Activated T-cell treated with anti-CD3 and anti-CD28 coated beads for 24 hours (primary cell): ENCODE data around the gene SORBS2.

Experiments
- DNase-seq: peaks from one replicate; pipeline ENCODE4 v3.0.0-alpha.2; 2020; ENCODE audit warnings: low read depth

Gene SORBS2

DNA sequence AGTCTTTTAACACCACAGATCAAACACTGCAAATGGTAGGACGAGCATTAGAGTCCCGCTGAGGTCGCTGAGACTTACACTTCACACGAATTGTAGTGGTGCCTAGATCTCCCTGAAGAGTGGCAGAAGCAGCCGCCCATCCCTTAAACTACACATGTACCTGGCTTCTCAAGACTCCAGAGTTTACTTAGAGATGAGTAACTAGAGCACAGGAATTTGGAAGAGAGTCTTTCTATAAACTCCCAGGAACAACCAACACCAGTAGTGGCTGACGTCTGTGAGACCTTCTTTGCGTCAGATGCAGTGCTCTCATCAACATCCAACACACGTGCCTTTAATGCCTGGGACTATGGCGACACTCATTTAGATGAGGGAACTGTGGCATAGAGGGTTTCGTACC lies 12.6 kb downstream of the SORBS2 start:
- DNase-seq, result no peak

DNA sequence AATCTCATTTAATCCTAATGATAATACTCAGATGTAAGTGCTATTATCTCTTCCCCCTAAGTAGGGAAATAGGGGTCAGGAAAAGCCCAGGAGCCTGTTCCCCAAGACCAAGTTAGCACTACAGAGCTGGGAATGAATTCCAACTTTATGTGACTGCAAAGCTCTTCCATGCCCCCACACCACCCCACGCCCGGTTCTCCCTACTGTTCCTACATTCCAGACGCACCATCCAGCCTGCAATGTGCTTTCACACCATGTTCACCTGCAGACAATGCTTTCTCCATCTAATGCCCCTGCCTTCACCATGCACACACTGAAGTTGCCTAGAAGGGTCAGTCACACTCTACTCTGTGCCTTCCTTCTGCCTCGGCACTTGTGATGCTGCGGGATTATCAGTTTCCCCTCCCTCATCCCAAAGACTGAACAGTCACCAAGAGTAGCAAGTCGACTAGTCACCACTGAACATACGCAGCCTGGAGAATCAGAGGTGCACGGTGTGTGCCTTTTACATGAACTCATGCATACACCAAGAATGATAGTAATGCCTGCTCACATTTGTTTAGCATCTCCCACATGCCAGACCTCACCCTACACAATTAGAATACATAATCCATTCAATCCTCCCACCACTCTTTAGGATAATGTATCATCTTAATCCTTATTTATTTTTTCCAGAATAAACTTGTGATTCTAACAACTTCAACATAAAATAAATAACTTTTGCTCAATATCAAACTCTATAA lies 14.2 kb downstream of the SORBS2 start:
- no peak for DNase-seq

DNA sequence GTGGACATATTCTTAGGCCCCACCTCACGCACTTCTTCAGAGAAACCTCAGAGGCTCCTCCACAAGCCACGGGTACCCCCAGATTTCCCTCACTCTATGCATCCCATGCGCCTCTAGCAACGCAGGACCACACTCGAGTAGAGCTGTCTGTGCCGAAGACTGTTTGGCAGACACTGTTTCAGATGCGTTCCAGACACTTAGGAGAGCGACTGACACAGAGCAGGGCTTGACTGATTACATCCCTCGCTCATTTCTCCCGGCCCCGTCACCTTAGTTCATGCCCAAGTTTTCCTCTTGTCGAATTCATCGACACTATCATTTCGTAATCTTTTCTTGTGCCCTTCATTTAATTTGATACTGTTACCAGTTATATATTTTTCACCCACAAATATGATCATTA lies 15.0 kb downstream of the SORBS2 start:
- DNase-seq, result no peak

DNA sequence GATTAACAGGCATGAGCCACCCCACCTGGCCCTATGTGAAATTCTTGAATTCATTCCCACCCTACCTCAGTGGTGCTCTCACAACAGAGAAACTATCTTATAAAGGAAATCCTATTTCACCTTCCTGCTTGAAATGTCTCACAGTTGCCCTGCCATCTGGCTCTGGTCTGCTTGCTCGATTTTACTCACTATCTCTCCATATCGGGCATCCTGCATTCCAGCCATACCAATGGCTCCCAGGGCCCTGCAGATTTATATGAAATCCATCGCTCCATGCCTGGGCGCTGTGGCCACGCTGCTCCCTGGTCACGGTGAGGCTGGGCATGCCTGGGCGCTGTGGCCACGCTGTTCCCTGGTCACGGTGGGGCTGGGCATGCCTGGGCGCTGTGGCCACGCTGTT lies 15.8 kb downstream of the SORBS2 start:
- DNase-seq, result no peak

DNA sequence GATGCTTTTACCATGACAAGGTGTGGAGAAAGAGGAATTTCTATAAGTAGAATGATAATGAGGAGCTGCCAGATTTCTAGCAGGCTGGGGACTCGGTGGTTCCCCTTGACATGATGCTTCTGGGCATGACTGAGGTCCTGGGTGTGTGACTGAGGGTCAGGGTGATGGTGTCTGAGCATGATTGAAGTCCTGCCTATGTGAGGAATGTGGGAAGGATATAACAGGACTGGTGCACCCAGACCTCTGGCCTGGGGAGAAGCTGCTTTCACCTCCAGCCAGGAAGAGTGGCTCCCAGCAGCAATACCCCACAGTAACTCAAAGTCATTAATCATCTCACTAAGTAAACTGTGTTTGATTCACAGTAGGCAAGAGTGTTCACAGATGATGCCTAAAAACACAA lies 17.4 kb downstream of the SORBS2 start:
- no peak for DNase-seq

DNA sequence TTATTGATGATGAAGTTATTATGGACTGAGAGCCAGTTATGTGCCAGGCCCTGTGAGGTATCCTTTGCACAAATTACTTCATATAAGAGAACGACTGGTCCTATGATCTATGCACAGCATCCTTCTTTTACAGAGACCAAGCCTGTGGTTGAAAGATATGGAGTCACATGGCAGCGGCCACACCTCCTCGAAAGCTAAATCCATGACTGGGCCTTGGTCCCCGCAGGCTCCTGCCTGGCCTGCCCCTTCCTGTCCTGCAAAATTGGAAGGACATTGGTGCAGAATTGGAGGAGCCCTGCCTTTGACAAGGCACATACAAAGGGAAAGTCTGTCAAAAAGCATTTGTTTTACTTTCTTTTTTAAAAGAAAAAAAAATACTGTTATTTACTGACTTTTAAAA lies 18.3 kb downstream of the SORBS2 start:
- no peak for DNase-seq

DNA sequence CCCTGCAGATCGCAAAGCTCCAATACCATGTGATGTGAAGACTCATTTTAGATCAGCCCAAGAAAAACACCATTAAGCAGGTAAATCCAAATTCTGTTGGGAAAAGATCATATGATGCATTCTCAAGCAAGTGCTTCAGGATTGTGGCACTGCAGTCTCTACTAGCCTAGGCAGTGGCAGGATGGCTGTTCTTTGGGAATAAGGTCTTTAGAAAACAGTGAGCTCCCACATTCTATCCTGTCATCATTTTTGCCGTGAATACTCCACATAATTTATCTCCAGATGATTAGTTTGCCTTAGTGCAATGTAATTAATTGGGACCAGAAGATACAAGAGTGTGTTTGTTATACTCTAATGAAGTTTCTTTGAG lies 18.9 kb downstream of the SORBS2 start:
- no peak for DNase-seq

DNA sequence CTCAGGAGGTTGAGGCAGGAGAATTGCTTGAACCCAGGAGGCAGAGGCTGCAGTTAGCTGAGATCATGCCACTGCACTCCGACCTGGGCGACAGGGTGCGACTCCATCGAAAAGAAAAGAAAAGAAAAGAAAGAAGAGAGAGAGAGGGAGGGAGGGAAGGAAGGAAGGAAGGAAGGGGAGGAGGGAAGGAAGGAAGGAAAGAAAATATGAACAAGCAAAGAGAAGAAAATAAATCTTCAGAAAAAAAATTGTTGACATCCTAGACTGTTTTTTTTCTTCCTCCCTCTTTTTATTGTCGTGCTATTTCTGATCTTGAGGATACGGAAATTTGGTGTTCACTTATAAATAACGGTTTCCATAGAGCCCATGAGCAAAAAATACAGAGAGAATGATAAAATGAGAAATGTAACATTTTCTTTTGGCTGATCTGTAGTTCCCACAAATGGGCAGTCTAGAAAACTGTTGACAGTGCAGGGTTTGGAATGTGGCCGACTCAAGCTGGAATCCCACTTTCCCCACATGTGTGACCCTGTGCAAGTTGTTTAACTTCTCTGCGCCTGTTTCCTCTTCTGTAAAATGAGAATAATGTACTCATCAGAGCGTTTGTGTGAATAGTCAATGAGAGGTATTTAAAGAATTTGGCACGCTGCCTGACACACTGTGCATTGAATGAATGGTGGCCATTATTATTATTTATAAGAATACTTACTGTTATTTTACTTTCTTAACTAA lies 19.4 kb downstream of the SORBS2 start:
- no peak for DNase-seq

DNA sequence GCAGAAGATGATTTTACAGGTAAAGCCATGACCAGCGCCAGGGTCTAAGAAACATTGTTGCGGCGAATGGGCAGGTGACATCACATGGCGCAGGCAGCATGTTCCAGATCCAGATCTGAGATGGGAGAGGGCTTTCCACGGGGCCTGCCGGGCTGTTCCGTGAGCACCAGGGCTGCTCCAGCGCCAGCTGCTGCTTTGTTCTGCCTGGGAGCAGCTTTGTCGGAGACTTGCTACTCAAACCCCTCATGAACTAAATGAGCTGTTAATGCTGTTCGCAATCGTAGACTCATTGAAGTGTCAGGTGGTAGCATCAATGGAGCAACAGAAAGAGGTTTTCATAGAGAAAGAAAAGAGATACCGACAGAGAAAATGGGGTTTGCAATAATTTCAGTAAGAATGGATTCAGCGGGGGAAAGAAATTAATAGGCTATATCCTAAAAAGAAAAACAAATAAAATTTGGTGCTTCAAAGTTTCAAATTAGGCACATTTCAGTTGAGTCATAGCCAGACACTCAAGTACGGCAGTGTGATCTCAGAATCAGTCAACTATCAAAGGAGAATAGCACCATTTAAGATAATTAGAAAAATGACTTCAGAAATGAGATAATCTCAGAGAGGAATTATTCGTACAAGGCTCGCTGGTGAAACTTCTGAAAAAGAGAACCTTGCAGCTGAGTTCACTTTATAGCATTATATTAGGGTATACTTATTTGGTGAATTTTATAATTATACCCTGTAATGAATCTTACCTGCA lies 23.9 kb downstream of the SORBS2 start:
- DNase-seq, result no peak

DNA sequence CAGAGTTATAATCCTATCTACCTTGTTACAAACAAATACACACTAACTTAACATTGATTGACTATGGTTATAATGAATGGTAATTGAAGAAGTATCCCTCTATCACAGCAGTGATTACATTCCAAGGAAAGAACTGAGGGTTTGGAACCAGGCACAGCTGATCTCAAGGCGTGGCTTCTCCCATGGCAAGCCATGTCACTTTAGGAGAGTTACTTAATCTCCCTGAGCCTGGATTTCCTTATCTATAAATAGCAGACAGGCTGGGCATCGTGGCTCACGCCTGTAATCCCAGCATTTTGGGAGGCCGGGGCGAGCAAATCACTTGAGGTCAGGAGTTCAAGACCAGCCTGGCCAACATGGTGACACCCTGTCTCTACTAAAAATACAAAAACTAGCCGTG lies 25.6 kb downstream of the SORBS2 start:
- DNase-seq, result no peak

DNA sequence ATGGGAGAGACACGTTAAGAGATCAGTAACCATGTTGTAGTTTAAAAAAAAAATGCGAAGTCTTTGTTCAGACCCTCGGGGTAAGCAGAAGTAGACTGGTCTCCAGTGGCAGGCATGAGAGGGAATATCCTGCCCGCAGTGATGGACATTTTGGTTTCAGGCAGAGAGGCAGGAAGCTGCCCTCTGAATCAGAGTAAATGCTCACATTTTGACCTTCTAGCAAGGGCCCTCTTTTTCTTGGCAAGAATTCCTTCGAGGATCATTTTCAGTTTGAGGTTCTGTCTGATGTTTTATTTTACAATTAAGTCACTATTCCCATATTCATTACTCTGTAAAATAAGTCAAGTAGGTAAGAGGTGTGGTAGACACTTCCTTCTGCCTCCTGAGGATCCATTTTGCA lies 28.4 kb downstream of the SORBS2 start:
- no peak for DNase-seq

DNA sequence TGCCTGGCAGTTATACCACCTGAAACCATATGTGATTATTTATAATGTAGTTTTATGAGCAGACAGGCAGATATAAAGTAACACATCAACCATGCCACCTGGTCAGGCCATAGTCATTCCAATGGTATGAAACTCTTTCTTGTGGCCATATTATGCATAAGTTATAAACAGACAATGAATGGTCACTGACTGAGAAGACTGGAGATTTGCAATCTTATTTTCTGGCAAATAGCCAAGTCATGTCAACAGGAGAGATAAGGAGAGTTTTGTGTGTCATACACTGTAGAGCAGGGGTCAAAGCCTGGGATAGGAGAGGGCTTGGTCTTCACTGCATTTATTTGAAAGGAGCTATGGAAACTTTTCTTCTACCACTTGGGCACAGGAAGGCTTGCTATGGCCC lies 29.5 kb downstream of the SORBS2 start:
- no peak for DNase-seq

DNA sequence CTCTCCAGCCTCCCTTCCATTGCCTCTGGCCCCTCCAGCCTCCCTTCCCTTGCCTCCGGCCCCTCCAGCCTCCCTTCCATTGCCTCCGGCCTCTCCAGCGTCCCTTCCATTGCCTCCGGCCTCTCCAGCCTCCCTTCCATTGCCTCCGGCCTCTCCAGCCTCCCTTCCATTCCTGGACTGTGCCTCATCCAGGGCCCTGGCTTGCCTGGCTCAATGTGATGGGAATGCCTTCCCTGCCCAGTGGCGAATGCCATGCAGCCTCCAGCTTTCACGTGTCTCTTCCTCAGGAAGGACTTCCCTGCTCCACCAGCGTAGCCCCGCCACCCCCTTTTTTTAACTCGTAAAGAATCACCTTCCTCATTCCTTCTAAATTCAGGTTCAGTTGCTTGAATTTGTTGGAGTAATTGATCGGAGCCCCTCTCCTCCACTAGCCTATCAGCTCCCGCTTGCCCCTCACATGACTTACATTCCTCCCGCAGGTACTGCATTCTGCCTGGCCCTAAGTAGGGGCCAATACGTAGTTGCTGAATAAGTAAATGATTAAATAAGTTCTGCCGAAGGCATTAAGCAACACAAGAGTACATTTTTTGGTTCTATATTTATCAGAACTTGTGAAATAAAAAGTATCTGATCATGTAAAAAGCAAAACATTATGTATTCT lies 30.3 kb downstream of the SORBS2 start:
- DNase-seq, result no peak

DNA sequence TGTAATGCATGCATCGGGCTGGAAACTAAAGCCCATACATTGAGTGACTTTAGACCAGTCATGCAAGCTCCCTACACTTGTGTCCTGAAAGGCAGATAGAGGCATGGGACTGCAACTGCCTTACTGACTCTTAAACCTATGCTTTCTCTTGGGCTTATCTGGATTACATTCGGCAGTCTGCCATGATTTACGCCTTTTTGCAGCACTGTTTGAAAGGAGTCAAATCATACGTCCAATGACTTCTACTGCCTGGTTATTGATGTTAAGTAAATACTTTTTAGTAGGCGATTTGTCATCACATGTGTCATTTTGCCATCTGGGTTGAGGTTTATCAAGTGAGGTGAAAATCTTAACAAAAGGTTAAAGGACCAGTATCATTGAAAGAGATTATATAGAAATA lies 31.5 kb downstream of the SORBS2 start:
- DNase-seq, result no peak

DNA sequence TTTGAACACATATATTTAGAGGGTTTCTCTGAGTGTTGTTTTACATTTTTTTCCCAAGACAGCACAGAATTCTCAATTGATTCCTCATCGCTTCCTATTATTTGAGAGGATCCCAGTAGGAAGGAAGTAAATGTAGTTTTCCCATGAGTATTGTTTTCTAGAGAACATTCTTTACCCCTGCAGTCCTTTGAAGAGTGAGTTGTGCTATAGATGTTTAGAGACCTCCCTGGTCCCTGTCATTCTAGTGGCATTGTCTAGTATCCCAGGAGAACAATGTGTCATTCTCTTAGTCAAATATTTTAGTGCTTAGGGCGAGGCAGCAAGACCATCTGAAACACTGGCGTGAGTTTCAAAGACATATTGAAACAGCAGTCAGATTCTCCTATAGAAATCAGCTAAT lies 32.5 kb downstream of the SORBS2 start:
- DNase-seq, result no peak

DNA sequence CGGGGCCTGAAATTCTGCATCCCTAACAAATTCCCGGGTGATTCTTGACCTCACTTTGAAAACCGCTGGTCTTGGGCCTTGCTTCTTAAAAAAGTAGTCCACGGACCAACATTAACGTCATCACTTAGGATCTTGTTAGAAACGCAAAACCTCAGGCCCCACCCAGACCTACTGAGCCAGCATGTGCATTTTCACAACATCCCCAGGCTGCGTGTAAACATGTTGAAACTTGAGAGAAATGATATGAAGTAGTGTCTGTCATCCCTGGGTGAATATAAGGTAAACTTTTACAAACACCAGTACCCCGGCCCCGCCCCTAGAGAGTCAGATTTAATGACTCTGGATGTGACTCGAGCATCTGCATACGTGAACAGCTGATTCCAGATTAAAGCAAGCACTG lies 33.7 kb downstream of the SORBS2 start:
- DNase-seq, result no peak

DNA sequence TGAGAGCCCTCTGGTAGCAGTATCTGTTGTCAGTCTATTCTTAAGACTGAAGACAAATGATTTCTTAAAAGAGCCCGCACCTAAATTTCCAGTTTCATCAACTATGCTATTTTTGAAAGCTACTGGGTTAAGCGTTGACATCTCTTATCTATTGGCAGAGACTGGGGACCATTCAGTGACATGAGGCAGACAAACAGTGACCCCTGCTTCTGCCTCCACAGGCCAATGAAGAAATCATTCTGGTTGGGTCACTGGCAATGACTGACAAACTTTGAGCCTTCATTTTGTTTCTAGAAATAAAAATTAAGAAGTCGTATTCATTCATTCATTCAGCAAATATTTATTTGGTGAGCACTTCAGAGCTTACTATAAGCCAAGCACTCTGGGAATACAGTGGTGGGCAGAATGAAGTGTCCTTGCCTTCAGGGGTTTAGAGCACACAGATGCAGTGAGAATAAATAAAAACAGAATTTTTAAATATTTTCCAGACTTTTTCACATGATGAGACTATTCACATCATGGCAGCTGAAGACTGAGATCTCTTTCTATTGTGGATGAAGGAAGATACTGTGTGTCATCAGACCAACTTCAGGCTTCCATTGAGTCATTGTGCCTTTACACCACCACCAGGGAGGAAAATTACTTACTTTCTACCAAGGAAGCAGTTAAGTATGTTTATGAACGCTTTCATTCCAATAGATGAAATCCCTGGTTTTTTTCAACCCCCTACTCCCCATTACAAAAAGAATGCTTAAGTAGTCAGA lies 36.0 kb downstream of the SORBS2 start:
- DNase-seq, result no peak

DNA sequence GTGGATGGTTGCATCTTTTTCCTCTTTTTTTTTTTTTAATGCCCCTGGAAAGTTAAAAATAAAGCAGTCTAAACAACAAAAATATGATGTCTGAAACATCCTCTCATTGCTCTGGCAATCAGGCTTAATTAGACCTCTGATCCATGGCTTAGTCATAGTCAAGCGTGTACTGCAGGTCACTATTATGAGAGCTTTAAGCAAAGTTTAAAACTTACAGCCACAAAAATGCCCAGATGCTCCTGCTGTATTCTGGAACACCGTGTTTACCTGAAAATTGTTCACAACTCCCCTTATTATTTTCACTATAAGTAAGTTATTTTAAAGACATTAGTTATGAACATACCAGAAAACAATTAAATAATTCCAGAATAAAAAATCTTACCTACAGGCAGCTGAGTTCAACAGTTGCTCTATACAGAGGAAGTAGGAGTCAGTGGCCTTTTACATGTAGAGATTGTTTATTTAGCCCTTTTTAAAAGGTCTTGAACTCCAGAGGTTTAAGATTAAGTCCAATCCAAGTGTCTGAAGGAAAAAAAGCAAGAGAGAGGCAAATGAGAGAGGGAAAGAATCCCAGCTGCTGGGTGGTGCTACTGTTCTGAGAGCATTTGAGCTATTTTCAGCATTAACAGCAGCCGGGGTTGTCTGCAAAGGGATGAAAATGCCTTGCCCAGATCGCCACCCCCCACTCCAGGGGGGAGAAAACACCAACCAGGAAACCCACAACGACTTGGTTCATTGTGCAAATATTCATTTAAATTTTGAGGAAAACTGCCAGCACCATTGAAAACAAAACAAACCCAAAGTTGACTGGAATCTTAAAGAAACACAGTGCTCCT lies 36.9 kb downstream of the SORBS2 start:
- DNase-seq, result no peak

DNA sequence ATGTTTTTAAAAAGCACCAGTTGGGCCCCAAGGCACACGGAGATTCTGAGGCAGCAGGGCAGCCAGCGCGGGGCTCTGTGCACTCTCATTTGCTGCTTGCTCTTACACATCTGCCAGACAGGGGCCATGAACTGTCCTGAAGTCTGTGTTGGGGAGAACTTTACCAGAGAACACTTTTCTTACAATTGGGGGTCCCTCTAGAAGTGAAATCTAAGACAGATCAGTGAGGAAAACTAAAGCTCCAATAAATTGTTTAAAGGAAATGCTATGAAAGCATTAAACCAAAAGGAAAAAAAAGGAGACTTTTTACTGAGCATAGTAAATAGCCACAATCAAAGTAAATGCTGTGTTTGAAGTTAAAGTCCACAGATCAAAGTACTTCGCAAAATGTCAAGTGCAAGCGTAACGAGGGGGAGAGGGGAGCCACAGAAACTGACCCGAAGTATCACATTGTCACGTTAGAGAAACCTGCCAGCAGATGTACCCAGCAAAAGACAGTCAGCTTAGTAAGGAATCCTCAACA lies 37.8 kb downstream of the SORBS2 start:
- no peak for DNase-seq

DNA sequence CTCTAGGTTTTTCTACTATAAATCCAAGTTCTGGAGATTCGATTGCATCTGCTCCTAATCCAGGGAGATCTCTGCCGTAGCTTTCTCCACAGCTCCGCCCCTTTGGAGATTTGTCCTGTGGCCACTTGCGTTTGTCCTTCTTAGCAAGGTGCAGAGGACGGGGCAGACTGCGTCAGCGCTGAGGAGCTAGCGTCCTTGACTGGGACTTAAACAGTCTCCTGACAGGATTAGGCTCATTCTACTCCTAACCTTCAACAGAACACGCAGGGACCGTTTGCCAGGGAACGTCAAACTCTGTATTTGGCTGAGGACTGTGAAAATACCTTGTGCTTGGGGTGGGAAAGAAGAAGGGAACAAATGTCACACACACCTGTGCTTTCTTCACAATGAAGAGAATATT lies 38.6 kb downstream of the SORBS2 start:
- DNase-seq, result no peak
